ENCODE measurements around the gene SCUBE3. TPM values are rescaled to one million over a fixed set of nuclear protein-coding genes. Genes with fewer than 3 reads are reported as not detected.

Gene SCUBE3
- total RNA-seq, 2 donors from 2014 or later = 0.05 TPM; not detected in 1

DNA sequence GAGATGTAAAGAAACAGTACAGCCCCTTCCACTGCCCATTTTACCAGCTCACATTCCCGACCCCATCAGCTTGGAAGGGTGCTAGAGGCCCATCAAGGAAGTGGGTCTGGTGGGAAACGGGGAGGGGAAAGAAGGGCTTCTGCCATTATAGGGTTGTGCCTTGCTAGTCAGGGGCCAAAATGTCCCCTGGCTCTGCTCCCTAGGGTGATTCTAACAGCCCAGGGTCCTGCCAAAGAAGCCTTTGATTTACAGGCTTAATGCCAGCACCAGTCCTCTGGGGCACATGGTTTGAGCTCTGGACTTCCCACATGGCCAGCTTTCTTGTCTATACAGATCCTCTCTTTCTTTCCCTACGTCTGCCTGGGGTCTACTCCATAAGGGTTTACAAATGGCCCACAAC, 35.2 kb downstream of the SCUBE3 start:
- no peaks in the 10 kb centered on the region for H3K9me3 Mint-ChIP-seq
- peak overlapping the region; percentile 70 for H3K27ac Mint-ChIP-seq
- ATAC-seq (replicated peaks) = no peak
- peak overlapping the region; percentile 41 for H3K4me3 Mint-ChIP-seq
- peaks cover 26% of the 10 kb centered on the region for H3K4me1 Mint-ChIP-seq
- H3K27me3 Mint-ChIP-seq = no peaks in the 10 kb centered on the region
- no peaks in the 10 kb centered on the region for H3K36me3 Mint-ChIP-seq (ENCODE audit: low read depth)

DNA sequence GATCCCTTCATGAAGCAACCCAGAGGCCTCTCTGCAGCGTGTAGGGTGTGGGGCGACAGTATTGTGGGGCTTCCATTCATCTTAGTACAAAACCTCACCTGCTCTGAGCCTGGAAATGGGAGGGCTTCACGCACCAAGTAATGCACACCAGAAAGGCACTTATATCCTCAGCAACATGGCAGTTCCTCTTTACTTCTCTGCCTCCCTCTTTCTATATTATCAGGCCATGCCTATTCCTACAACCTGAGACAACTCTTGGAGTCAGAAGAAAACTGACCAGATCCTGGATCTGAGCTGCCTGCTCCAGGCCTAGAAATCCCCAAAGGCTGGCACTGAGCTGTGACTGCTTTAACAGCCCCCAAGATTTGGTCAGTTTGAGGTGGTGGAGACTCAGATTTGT, 38.2 kb downstream of the SCUBE3 start:
- H3K4me1 Mint-ChIP-seq = peaks cover 26% of the 10 kb centered on the region
- no peak overlapping the region for H3K27ac Mint-ChIP-seq
- H3K36me3 Mint-ChIP-seq (ENCODE audit: low read depth) = no peaks in the 10 kb centered on the region
- no peaks in the 10 kb centered on the region for H3K27me3 Mint-ChIP-seq
- no peak for ATAC-seq (replicated peaks)
- no peaks in the 10 kb centered on the region for H3K9me3 Mint-ChIP-seq
- H3K4me3 Mint-ChIP-seq = no peak overlapping the region

DNA sequence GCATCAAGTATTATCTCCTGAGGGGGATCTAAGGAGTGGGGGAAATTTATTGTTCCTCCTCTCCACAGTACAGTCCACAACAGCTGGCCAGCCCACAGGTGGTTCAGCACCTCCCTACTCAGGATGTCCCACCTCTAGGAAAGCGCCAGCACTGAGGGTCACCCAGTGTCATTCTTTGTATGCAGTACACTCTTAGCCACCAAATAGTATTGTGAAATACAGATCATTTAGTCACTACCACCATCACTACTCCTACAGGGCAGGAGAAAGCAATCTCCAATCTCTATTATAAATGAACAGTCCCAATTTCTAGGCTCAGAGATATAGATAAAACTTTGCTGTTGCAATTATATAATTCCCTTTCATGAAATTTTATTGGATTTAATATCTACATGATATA, 39.5 kb downstream of the SCUBE3 start:
- H3K36me3 Mint-ChIP-seq (ENCODE audit: low read depth) = no peaks in the 10 kb centered on the region
- ATAC-seq (replicated peaks) = no peak
- no peaks in the 10 kb centered on the region for H3K9me3 Mint-ChIP-seq
- H3K27ac Mint-ChIP-seq = no peak overlapping the region
- H3K4me3 Mint-ChIP-seq = no peak overlapping the region
- H3K27me3 Mint-ChIP-seq = no peaks in the 10 kb centered on the region
- peaks cover 19% of the 10 kb centered on the region for H3K4me1 Mint-ChIP-seq

DNA sequence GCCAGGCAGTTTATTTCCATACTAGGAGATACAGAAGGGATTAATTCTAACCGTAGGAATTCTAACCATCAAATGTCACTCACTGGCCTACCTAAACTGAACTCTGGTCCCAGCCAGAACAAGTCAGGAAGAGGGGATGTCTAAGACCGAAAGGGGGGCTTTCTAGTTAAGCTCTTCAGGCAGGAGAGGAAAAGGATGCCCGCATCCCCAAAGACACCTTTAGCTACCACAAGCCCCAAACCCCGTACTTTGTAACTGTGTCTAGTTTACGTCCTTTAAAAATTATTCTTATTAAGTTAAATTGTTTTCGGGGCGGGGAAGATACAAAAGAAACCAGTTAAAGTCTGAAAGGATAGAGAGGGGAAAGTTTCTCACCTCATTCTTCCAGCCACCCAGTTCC, 44.6 kb downstream of the SCUBE3 start:
- Mint-ChIP-seq H3K27ac (peak overlapping the region; percentile 96), H3K4me1 (peaks cover 26% of the 10 kb centered on the region), H3K27me3 (no peaks in the 10 kb centered on the region), H3K9me3 (no peaks in the 10 kb centered on the region), H3K4me3 (peak overlapping the region; percentile 95), H3K36me3 (ENCODE audit: low read depth) (peaks cover 7% of the 10 kb centered on the region)
- ATAC-seq (replicated peaks) = no peak

- H3K27ac Mint-ChIP-seq = peak overlapping the region; percentile 96
- H3K9me3 Mint-ChIP-seq = no peaks in the 10 kb centered on the region
- peaks cover 7% of the 10 kb centered on the region for H3K36me3 Mint-ChIP-seq (ENCODE audit: low read depth)
- ATAC-seq (replicated peaks) = peak; percentile 19
- no peaks in the 10 kb centered on the region for H3K27me3 Mint-ChIP-seq
- peak overlapping the region; percentile 95 for H3K4me3 Mint-ChIP-seq
- H3K4me1 Mint-ChIP-seq = peaks cover 27% of the 10 kb centered on the region
Observed at GRCh38 chr6:35258858-35259193, 45.1 kb downstream of the SCUBE3 start.

DNA sequence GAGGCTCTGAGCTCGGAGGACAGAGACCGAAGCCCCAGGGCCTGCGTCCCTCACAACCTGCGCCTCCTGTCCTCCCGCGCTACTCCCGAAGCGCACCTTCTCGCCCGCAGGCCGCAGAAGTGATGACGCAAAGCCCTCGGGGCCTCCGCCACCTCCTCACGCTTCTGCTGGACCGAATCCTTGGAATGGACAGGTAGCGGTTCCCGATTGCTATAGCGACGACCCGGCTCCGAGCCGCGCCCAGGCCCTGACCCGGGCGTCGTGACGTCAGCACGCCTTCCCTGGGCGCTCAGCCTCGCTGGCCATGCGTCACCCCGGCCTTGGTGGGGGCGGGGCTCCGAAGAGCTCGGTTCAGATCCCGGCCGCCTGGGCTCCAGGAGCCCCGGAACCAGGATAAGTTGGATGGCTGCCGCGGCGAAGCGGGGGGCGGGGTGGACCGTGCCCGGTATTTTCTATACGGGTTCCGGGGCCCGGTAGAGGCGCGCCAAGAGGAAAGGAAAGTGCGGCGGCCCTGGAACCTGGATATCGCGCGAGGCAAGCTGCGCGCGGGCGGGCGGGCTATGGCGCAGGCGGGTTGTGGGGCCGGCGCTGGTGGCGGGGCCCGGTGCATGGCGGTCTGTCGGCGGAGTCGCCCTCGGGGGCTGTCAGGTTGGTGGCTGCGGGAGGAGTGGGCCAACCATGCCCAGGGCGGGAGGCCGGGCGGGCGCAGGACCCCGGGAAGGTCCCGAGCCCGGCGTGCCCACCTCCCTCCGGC, 45.6 kb downstream of the SCUBE3 start, which contains the start of gene ZNF76:
Gene ZNF76 (plus strand): TSS at position 542 of the 754 bp plus-strand sequence. CDS start 21,417 bp downstream, outside the sequence.
- H3K9me3 Mint-ChIP-seq = no peaks in the 10 kb centered on the region
- peak; percentile 96 for ATAC-seq (replicated peaks)
- H3K4me3 Mint-ChIP-seq = peak within 1 kb of the TSS; percentile 95
- H3K36me3 Mint-ChIP-seq (ENCODE audit: low read depth) = peaks cover 7% of the 10 kb centered on the region
- peaks cover 32% of the 10 kb centered on the region for H3K4me1 Mint-ChIP-seq
- peak within 1 kb of the TSS; percentile 96 for H3K27ac Mint-ChIP-seq
- no peaks in the 10 kb centered on the region for H3K27me3 Mint-ChIP-seq

DNA sequence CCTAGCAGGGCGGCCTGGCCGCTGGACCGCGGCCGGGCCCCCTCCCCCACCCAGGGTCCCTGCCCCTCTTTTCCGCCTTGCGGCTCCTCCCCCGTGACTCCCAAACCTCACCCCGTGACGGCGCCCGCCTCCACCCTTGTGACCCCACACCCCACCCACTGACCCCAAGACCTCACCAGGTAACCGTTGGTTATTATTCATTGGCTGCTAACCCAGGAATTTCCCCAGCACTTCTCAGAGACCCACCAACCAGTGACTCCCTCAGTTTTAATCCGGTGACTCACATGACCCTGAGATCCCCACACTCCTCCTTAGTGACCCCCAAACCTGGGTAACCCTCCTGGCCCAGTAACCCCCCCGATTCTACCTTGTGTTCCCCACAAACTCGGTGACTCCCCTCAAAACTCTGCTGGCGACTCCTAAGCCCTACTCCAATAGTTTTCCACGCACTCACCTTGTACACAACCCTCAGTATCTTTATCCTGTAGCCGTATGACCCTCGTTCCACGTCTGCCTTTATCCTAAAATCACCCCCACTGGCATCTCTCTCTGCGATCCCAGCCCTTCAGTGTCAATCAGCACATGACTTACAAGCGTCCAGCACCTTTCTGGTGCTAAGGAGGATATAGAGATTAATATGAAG, 46.3 kb downstream of the SCUBE3 start:
- Mint-ChIP-seq H3K4me1 (peaks cover 32% of the 10 kb centered on the region), H3K36me3 (ENCODE audit: low read depth) (peaks cover 7% of the 10 kb centered on the region), H3K9me3 (no peaks in the 10 kb centered on the region), H3K4me3 (peak overlapping the region; percentile 95), H3K27ac (peak overlapping the region; percentile 96), H3K27me3 (no peaks in the 10 kb centered on the region)
- ATAC-seq (replicated peaks) = peak; percentile 42

- Mint-ChIP-seq H3K27me3 (no peaks in the 10 kb centered on the region), H3K4me3 (peak overlapping the region; percentile 95), H3K27ac (peak overlapping the region; percentile 96), H3K9me3 (no peaks in the 10 kb centered on the region), H3K36me3 (ENCODE audit: low read depth) (peaks cover 9% of the 10 kb centered on the region), H3K4me1 (peaks cover 35% of the 10 kb centered on the region)
- no peak for ATAC-seq (replicated peaks)
Observed at GRCh38 chr6:35260591-35261570, 47.1 kb downstream of the SCUBE3 start.

DNA sequence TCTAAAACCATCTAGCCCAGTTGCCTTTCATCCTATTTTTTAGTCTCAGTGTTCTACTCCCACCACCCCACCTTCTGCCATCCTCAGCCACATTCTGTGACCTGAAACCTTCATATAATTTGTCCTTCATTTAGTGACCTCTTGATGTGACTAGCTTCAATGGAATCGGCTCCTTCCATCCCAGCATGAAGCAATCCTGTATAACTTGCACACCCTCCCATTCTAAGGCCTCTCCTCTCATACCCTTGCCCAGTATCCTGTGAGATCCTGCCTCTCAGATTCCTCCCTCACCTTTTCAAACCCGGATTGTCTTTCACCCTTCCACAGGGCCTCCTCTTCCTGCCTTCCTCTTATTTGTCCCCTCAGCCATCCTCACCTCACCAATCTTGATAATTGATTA, 48.8 kb downstream of the SCUBE3 start:
- Mint-ChIP-seq H3K4me3 (no peak overlapping the region), H3K36me3 (ENCODE audit: low read depth) (peaks cover 11% of the 10 kb centered on the region), H3K27me3 (no peaks in the 10 kb centered on the region), H3K4me1 (peaks cover 37% of the 10 kb centered on the region), H3K27ac (peak overlapping the region; percentile 12), H3K9me3 (no peaks in the 10 kb centered on the region)
- ATAC-seq (replicated peaks) = no peak

DNA sequence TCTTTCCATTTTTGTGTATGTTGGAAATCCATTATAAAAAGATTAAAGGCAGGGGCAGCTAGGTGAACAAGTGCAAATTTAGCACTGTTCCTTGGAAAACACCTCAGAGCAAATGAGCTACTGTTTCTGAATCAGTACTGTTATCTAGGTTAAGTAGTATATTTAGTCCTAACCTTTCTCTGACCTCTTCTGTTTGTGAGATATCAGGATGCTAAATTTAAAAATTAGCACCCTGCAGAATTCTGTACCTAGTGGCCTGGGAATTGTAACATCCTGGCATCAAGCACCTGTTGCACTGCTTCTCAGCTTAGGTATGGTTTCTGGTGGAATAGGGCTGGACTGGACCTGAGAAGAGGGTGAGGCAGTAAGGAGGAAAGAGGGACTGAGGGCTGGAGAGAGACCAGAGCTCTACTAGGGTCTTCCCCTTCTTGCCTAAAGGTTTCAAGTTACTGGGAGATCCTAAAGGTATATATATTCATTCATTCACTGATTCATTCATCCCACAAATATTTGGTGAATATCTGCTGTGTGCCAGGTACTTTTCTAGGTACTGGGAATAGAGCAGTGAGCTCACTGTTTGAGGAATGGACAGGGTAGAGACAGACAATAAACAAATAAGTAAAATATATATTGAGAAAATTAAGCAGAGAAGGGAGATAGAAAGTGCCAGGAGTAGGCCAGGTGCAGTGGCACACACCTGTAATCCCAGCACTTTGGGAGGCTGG, 51.0 kb downstream of the SCUBE3 start:
- Mint-ChIP-seq H3K27ac (peak overlapping the region; percentile 71), H3K4me3 (peak overlapping the region; percentile 63), H3K4me1 (peaks cover 37% of the 10 kb centered on the region)

GRCh38 chr6:35265523-35265922, 51.8 kb downstream of the SCUBE3 start:
- Mint-ChIP-seq H3K27ac (no peak overlapping the region), H3K4me1 (peaks cover 32% of the 10 kb centered on the region), H3K9me3 (no peaks in the 10 kb centered on the region), H3K36me3 (ENCODE audit: low read depth) (peaks cover 11% of the 10 kb centered on the region), H3K27me3 (no peaks in the 10 kb centered on the region), H3K4me3 (no peak overlapping the region)
- no peak for ATAC-seq (replicated peaks)

More for the DNA sequence above, 51.0 kb downstream of the SCUBE3 start:
- no peaks in the 10 kb centered on the region for H3K27me3 Mint-ChIP-seq
- peaks cover 11% of the 10 kb centered on the region for H3K36me3 Mint-ChIP-seq (ENCODE audit: low read depth)
- no peaks in the 10 kb centered on the region for H3K9me3 Mint-ChIP-seq
- no peak for ATAC-seq (replicated peaks)

GRCh38 chr6:35267446-35267845, 53.7 kb downstream of the SCUBE3 start:
- Mint-ChIP-seq H3K4me1 (peaks cover 19% of the 10 kb centered on the region), H3K9me3 (no peaks in the 10 kb centered on the region), H3K27me3 (no peaks in the 10 kb centered on the region), H3K36me3 (ENCODE audit: low read depth) (peaks cover 11% of the 10 kb centered on the region), H3K4me3 (no peak overlapping the region), H3K27ac (no peak overlapping the region)
- no peak for ATAC-seq (replicated peaks)

- Mint-ChIP-seq H3K36me3 (ENCODE audit: low read depth) (peaks cover 11% of the 10 kb centered on the region), H3K4me3 (no peak overlapping the region), H3K27ac (no peak overlapping the region), H3K9me3 (no peaks in the 10 kb centered on the region), H3K27me3 (no peaks in the 10 kb centered on the region), H3K4me1 (peaks cover 15% of the 10 kb centered on the region)
- no peak for ATAC-seq (replicated peaks)
Observed at GRCh38 chr6:35267897-35268296, 54.1 kb downstream of the SCUBE3 start.

DNA sequence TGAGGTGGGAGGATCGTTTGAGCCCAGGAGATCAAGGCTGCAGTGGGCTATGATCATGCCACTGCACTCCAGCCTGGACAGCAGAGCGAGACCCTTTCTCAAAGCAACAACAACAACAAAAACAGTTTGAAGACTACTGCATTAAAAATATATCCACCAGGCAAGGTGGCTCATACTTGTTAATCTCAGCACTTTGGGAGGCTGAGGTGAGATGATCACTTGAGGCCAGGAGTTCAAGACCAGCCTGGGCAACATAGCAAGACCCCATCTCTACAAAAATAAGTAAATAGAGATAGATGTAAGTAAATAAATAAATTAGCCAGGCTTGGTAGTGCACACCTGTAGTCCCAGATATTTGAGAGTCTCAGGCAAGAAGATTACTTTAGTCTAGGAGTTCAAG, 58.2 kb downstream of the SCUBE3 start:
- H3K36me3 Mint-ChIP-seq (ENCODE audit: low read depth) = peaks cover 7% of the 10 kb centered on the region
- no peak overlapping the region for H3K27ac Mint-ChIP-seq
- no peaks in the 10 kb centered on the region for H3K4me1 Mint-ChIP-seq
- H3K9me3 Mint-ChIP-seq = no peaks in the 10 kb centered on the region
- no peak for ATAC-seq (replicated peaks)
- H3K4me3 Mint-ChIP-seq = no peak overlapping the region
- no peaks in the 10 kb centered on the region for H3K27me3 Mint-ChIP-seq

Data from activated T-helper 17 cell treated with anti-CD3 and anti-CD28 coated beads, Interleukin-2, amount 50 U/mL, for 72 hours (primary cell).